H1 (cell line): Measurements from ENCODE around the gene CRYGN. TPM values are rescaled to one million over a fixed set of nuclear protein-coding genes. Genes with fewer than 3 reads are reported as not detected.

ENCODE experiments used
- CTCF ChIA-PET: fragments of 300-600 bp; sonication (Branson Sonifier 250); formaldehyde crosslinking; loops from one replicate; lab custom pipeline; 2021; ENCODE audit not compliant: partially characterized antibody; lab: Charles Lee
- POLR2A ChIA-PET: fragments of 300-600 bp; sonication (Branson Sonifier 250); formaldehyde crosslinking; loops from one replicate; lab custom pipeline; 2021; ENCODE audit warnings: inconsistent platforms; ENCODE audit not compliant: partially characterized antibody; lab: Charles Lee
- DNase-seq, 2 experiments: peaks; one replicate each; pipeline versions ENCODE4 v3.0.0 to v3.0.0-alpha.2; 2010 to 2022; ENCODE audit warnings: low spot score in 2 of 2, low read depth in 1 of 2, mixed read lengths in 1 of 2
- FAIRE-seq: peaks from 2 replicates; lab custom pipeline; 2011; peaks lifted over from hg19 to GRCh38; lab: Jason Lieb, UNC
- H2AFZ ChIP-seq: 2 replicates; pipeline ENCODE4 v1.8.1; 2012; ENCODE audit warnings: low read length, inconsistent platforms
- H2AK5ac ChIP-seq: 2 replicates; pipeline ENCODE4 v1.6.1; 2013; ENCODE audit warnings: low read depth, low read length
- H2BK120ac ChIP-seq: replicated peaks from 2 replicates; pipeline ENCODE3; 2013; ENCODE audit warnings: low read depth, low read length, inconsistent platforms
- H2BK12ac ChIP-seq: 2 replicates; pipeline ENCODE4 v1.6.1; 2013; ENCODE audit warnings: low read depth, low read length
- H2BK15ac ChIP-seq: 2 replicates; pipeline ENCODE4 v1.6.1; 2013; ENCODE audit warnings: low read length
- H2BK20ac ChIP-seq: 2 replicates; pipeline ENCODE4 v1.6.1; 2013; ENCODE audit warnings: low read length
- H2BK5ac ChIP-seq: 2 replicates; pipeline ENCODE4 v1.6.1; 2013; ENCODE audit warnings: low read depth, low read length
- H3K14ac ChIP-seq: 2 replicates; pipeline ENCODE4 v1.6.1; 2013; ENCODE audit warnings: inconsistent platforms; ENCODE audit not compliant: insufficient read length
- H3K18ac ChIP-seq: 2 replicates; pipeline ENCODE4 v1.6.1; 2013; ENCODE audit warnings: low read length; ENCODE audit errors: extremely low read depth
- H3K23ac ChIP-seq: 2 replicates; pipeline ENCODE4 v1.6.1; 2013; ENCODE audit warnings: inconsistent platforms; ENCODE audit not compliant: insufficient read length
- H3K23me2 ChIP-seq: 2 replicates; pipeline ENCODE4 v1.6.1; 2013; ENCODE audit warnings: low read depth, low read length
- H3K27ac ChIP-seq: 2 replicates; pipeline ENCODE4 v1.6.1; 2011; ENCODE audit warnings: low read depth, low read length, inconsistent platforms
- H3K27me3 ChIP-seq, 4 experiments: replicated peaks in 1 of 4; 1 replicate in 1 of 4; 2 replicates in 3 of 4; pipeline versions ENCODE4 v1.6.1 to v1.8.1; 2011 to 2013; ENCODE audit warnings: low read length in 3 of 4, mild to moderate bottlenecking in 3 of 4, inconsistent platforms in 2 of 4, mixed read lengths in 2 of 4, moderate library complexity in 1 of 4; ENCODE audit not compliant: control insufficient read depth in 3 of 4, insufficient read depth in 3 of 4; ENCODE audit errors: extremely low read depth in 1 of 4
- H3K36me3 ChIP-seq, 4 experiments: 2 replicates each; pipeline versions ENCODE4 v1.6.1 to v1.8.1; 2011 to 2013; ENCODE audit warnings: mild to moderate bottlenecking in 4 of 4, low read length in 3 of 4, moderate library complexity in 2 of 4, control low read depth in 1 of 4, inconsistent platforms in 1 of 4; ENCODE audit not compliant: insufficient read depth in 4 of 4, control insufficient read depth in 2 of 4
- H3K4ac ChIP-seq: replicated peaks from 2 replicates; pipeline ENCODE3; 2013; ENCODE audit warnings: low read length, low read depth, mixed read lengths, inconsistent platforms; ENCODE audit not compliant: insufficient read length
- H3K4me1 ChIP-seq, 4 experiments: replicated peaks in 1 of 4; 1 replicate in 1 of 4; 2 replicates in 3 of 4; pipeline versions ENCODE4 v1.6.1 to v1.8.1; 2011 to 2013; ENCODE audit warnings: low read length in 3 of 4, inconsistent platforms in 2 of 4, mixed read lengths in 1 of 4; ENCODE audit not compliant: insufficient read depth in 4 of 4, control insufficient read depth in 3 of 4
- H3K4me2 ChIP-seq, 2 experiments: 2 replicates each; pipeline versions ENCODE4 v1.6.1 to v1.8.1; 2011 to 2013; ENCODE audit warnings: low read depth in 2 of 2, low read length in 2 of 2, control low read depth in 1 of 2, inconsistent platforms in 1 of 2, mild to moderate bottlenecking in 1 of 2; ENCODE audit not compliant: insufficient read depth in 1 of 2
- H3K4me3 ChIP-seq, 4 experiments: fragments of 200-600, 300-600 bp in 1 of 4; sonication (generic), shearing (Covaris generic), sonication (Bioruptor Twin) in 1 of 4; 2 replicates each; pipeline versions ENCODE4 v1.5.1 to v1.8.1; 2011 to 2016; ENCODE audit warnings: low read length in 4 of 4, low read depth in 3 of 4, control low read depth in 2 of 4, inconsistent platforms in 2 of 4, mild to moderate bottlenecking in 2 of 4, mixed read lengths in 1 of 4, moderate library complexity in 1 of 4; ENCODE audit not compliant: insufficient read depth in 2 of 4; ENCODE audit errors: extremely low read depth in 1 of 4
- H3K56ac ChIP-seq: replicated peaks from 2 replicates; pipeline ENCODE3; 2013; ENCODE audit warnings: low read depth, mild to moderate bottlenecking, mixed read lengths, low read length, inconsistent platforms; ENCODE audit not compliant: insufficient read length
- H3K79me1 ChIP-seq: 2 replicates; pipeline ENCODE4 v1.6.1; 2013; ENCODE audit warnings: low read depth, low read length, control low read depth
- H3K79me2 ChIP-seq, 2 experiments: 2 replicates each; pipeline versions ENCODE4 v1.6.1 to v1.8.1; 2012 to 2013; ENCODE audit warnings: low read length in 2 of 2, mild to moderate bottlenecking in 2 of 2, inconsistent platforms in 1 of 2; ENCODE audit not compliant: insufficient read depth in 2 of 2, control insufficient read depth in 1 of 2
- H3K9ac ChIP-seq, 4 experiments: replicated peaks in 1 of 4; 1 replicate in 1 of 4; 2 replicates in 3 of 4; pipeline versions ENCODE4 v1.6.1 to v1.8.1; 2011 to 2013; ENCODE audit warnings: low read depth in 3 of 4, low read length in 3 of 4, control low read depth in 2 of 4, mild to moderate bottlenecking in 2 of 4, moderate library complexity in 2 of 4, inconsistent platforms in 1 of 4; ENCODE audit errors: extremely low read depth in 1 of 4
- H3K9me3 ChIP-seq, 2 experiments: 2 replicates each; pipeline versions ENCODE4 v1.6.1 to v1.8.1; 2012 to 2013; ENCODE audit warnings: mild to moderate bottlenecking in 2 of 2, moderate library complexity in 2 of 2, control low read depth in 1 of 2, inconsistent platforms in 1 of 2, low read depth in 1 of 2, low read length in 1 of 2, mixed read lengths in 1 of 2; ENCODE audit not compliant: insufficient read depth in 2 of 2
- H4K20me1 ChIP-seq, 2 experiments: replicated peaks in 1 of 2; 2 replicates each; pipeline versions ENCODE3 to v1.8.1; 2011 to 2013; ENCODE audit warnings: inconsistent platforms in 2 of 2, low read length in 2 of 2, mild to moderate bottlenecking in 1 of 2; ENCODE audit not compliant: insufficient read depth in 2 of 2, control insufficient read depth in 1 of 2
- H4K5ac ChIP-seq: 2 replicates; pipeline ENCODE4 v1.6.1; 2013; ENCODE audit warnings: low read length, low read depth, mixed read lengths, inconsistent platforms; ENCODE audit not compliant: insufficient read length
- H4K8ac ChIP-seq: 2 replicates; pipeline ENCODE4 v1.8.0; 2013; ENCODE audit warnings: mild to moderate bottlenecking, moderate library complexity, low read length, inconsistent platforms; ENCODE audit not compliant: insufficient read depth; ENCODE audit errors: extremely low read depth
- H4K91ac ChIP-seq: replicated peaks from 2 replicates; pipeline ENCODE3; 2013; ENCODE audit warnings: low read length, mixed read lengths, inconsistent platforms; ENCODE audit not compliant: insufficient read length
- POLR2AphosphoS5 ChIP-seq: IDR thresholded peaks from 2 replicates; pipeline ENCODE4 v1.6.1; 2011; ENCODE audit warnings: low read depth, low read length
- RAD21 ChIP-seq, 2 experiments: IDR thresholded peaks in 1 of 2; conservative IDR thresholded peaks in 1 of 2; 2 replicates each; pipeline ENCODE4 v1.6.1; 2011; ENCODE audit warnings: low read depth in 2 of 2, low read length in 2 of 2, improper control_type of control experiment in 1 of 2, inconsistent platforms in 1 of 2, mild to moderate bottlenecking in 1 of 2, moderate library complexity in 1 of 2
- SP2 ChIP-seq: IDR thresholded peaks from 2 replicates; pipeline ENCODE4 v1.6.1; 2012; ENCODE audit warnings: mild to moderate bottlenecking, low read length, inconsistent platforms
- SUZ12 ChIP-seq: fragments of 200-600 bp; sonication (generic); IDR thresholded peaks from 2 replicates; pipeline ENCODE4 v1.6.1; 2012; ENCODE audit warnings: mild to moderate bottlenecking, inconsistent platforms, low read length, moderate library complexity, mixed read lengths
- TBP ChIP-seq: IDR thresholded peaks from 2 replicates; pipeline ENCODE4 v1.6.1; 2011; ENCODE audit warnings: low read depth, low read length, improper control_type of control experiment
- WGBS, 2 experiments: shearing (Covaris generic) in 1 of 2; methylation state at CpG; one replicate each; pipeline versions ENCODE4 v1.1.6 to v1.1.7; 2013 to 2015; ENCODE audit warnings: low lambda C conversion rate in 2 of 2, mixed read lengths in 2 of 2, inconsistent platforms in 1 of 2, low coverage in 1 of 2, missing lambda C conversion rate in 1 of 2; ENCODE audit not compliant: insufficient replicate concordance in 2 of 2, insufficient coverage in 1 of 2, insufficient read length in 1 of 2; ENCODE audit errors: extremely low coverage in 1 of 2, missing lambda C conversion rate in 1 of 2; 5-methylcytosine and 5-hydroxymethylcytosine counted together
- polyA plus RNA-seq, 7 experiments: library from polyadenylated mRNA; depleted of rRNA in 3 of 7; stranded (reverse) in 5 of 7; unstranded in 2 of 7; fragments of >200 nt in 5 of 7; fragments of 200-250 nt in 2 of 7; gene quantifications; 1 replicate in 5 of 7; 2 replicates in 1 of 7; 4 replicates in 1 of 7; pipeline versions ENCODE4 v1.2.1 to v1.2.3, GENCODE V29; 2011 to 2013; ENCODE audit warnings: missing spikeins in 2 of 7, mixed read lengths in 2 of 7
- total RNA-seq: library from RNA; stranded (reverse); fragmentation: NEBNext Ultra II Directional; extraction: Animal tissue kit (Norgen Biotek cat#: 25700); gene quantifications from 2 replicates; pipeline ENCODE4 v1.2.1, GENCODE V29; 2021

CRYGN gene
- total and polyA plus RNA-seq, 2 of the 8 experiments (the other 6 are each of a cell fraction or from before 2014, with no cell fraction given): 0.98 to 1.6 TPM

- Histone ChIP-seq H3K4me2 (no peak overlapping the region), H3K18ac (no peak overlapping the region), H4K8ac (no peak overlapping the region), H3K79me1 (no peaks in the 10 kb centered on the region; the same call in 1 of the 2 replicates), H3K4ac (no peak overlapping the region), H3K9me3 (peaks cover 16 to 24% of the 10 kb centered on the region in 2 experiments), H3K23me2 (no peaks in the 10 kb centered on the region; the same call in none of the 2 replicates), H3K9ac (no peak overlapping the region), H4K20me1 (no peaks in the 10 kb centered on the region), H3K36me3 (peaks cover 15 to 55% (median 38%) of the 10 kb centered on the region in 4 experiments), H2BK15ac (no peak overlapping the region), H2BK5ac (no peak overlapping the region), H3K4me1 (peaks cover under 1 to 10% (median 6%) of the 10 kb centered on the region in 4 experiments; a peak in 6 of 7 replicates), H2AFZ (no peak overlapping the region), H2AK5ac (no peak overlapping the region), H3K27ac (no peak overlapping the region), H2BK12ac (no peak overlapping the region), H3K79me2 (peaks cover 0 to 14% of the 10 kb centered on the region in 2 experiments; a peak in 2 of 4 replicates), H3K14ac (no peak overlapping the region), H4K91ac (no peak overlapping the region), H2BK20ac (no peak overlapping the region)
- POLR2A ChIA-PET: no interaction called here
- no peak for FAIRE-seq
- DNase-seq: no peak
- no peak for TF ChIP-seq SUZ12
- TF ChIP-seq POLR2AphosphoS5: no peak; the same call in 1 of the 2 replicates
- no peak for TF ChIP-seq SP2
- no peak for TF ChIP-seq RAD21 (IDR thresholded peaks at IDR 0.05 in 1 of 2, conservative IDR thresholded peaks at IDR 0.05 in 1 of 2; ENCODE audit: low read depth in 2 of 2, low read length in 2 of 2)
- TF ChIP-seq TBP: no peak
- TF ChIP-seq, all 59 proteins: peak for 0
- CTCF ChIA-PET: interaction anchor here (1.0 kb wide), 1 partner anchor 16 kb away, joined by 4 read pairs; no protein-coding TSS in a partner anchor
- WGBS, 2 experiments: 94% methylated on average over 8 of the region's 8 CpGs; no CpG with 5 or more reads in 1 of the 2 experiments
- Histone ChIP-seq H3K27me3 (no peaks in the 10 kb centered on the region), H4K5ac (no peak overlapping the region), H3K4me3 (no peak overlapping the region), H2BK120ac (no peak overlapping the region), H3K23ac (no peak overlapping the region), H3K56ac (no peak overlapping the region)
Measured at GRCh38 chr7:151465169-151465568, 25.2 kb upstream of the CRYGN start.
